GM18858 (cell line): ENCODE data around the gene SAP30L.
A peak's percentile ranks its signal among the peaks of the same experiment; 100 is the strongest.

Experiments
- ATAC-seq: cut with Tn5 transposase; IDR thresholded peaks from one replicate; pipeline ENCODE4 v1.9.1; 2021; ENCODE audit not compliant: unreplicated experiment

The SAP30L gene

GRCh38 chr5:154479160-154479943 is 33.6 kb downstream of the SAP30L start:
- no peak for ATAC-seq

GRCh38 chr5:154479944-154480750 is 34.4 kb downstream of the SAP30L start:
- ATAC-seq, result no peak

GRCh38 chr5:154480847-154481246 is 35.0 kb downstream of the SAP30L start:
- no peak for ATAC-seq

- ATAC-seq, result no peak
Observed at GRCh38 chr5:154481584-154482381, 36.0 kb downstream of the SAP30L start.

GRCh38 chr5:154482528-154483449 is 37.0 kb downstream of the SAP30L start:
- no peak for ATAC-seq

- ATAC-seq, result no peak
Observed at GRCh38 chr5:154483654-154484392, 38.0 kb downstream of the SAP30L start.

- no peak for ATAC-seq
Observed at GRCh38 chr5:154484393-154485095, 38.7 kb downstream of the SAP30L start.

- no peak for ATAC-seq
Observed at GRCh38 chr5:154485096-154485491, 39.3 kb downstream of the SAP30L start.

- ATAC-seq, result no peak
Observed at GRCh38 chr5:154485850-154486426, 40.1 kb downstream of the SAP30L start.

- ATAC-seq, result no peak
Observed at GRCh38 chr5:154486427-154486866, 40.6 kb downstream of the SAP30L start.

GRCh38 chr5:154487541-154487940 is 41.7 kb downstream of the SAP30L start:
- peak; percentile 99 for ATAC-seq

GRCh38 chr5:154491941-154492340 is 46.1 kb downstream of the SAP30L start:
- no peak for ATAC-seq

GRCh38 chr5:154493274-154493673 is 47.5 kb downstream of the SAP30L start:
- no peak for ATAC-seq

- no peak for ATAC-seq
Observed at GRCh38 chr5:154494036-154494435, 48.2 kb downstream of the SAP30L start.

GRCh38 chr5:154498591-154498990 is 52.8 kb downstream of the SAP30L start:
- ATAC-seq, result no peak

GRCh38 chr5:154498994-154499393 is 53.2 kb downstream of the SAP30L start:
- no peak for ATAC-seq

GRCh38 chr5:154501566-154501965 is 55.8 kb downstream of the SAP30L start:
- no peak for ATAC-seq

GRCh38 chr5:154502180-154502579 is 56.4 kb downstream of the SAP30L start:
- no peak for ATAC-seq

- no peak for ATAC-seq
Observed at GRCh38 chr5:154503698-154504039, 57.9 kb downstream of the SAP30L start.
